Smooth muscle cell (in vitro differentiated cells): ENCODE results near the gene KAZN. TPM values are rescaled to one million over a fixed set of nuclear protein-coding genes. Genes with fewer than 3 reads are reported as not detected.

Source experiments
- DNase-seq: peaks from one replicate; lab custom pipeline; 2025; ENCODE audit not compliant: unreplicated experiment; lab: John Stamatoyannopoulos, UW
- H2AFZ ChIP-seq: fragments of 200-600 bp; sonication (generic); 2 replicates; pipeline ENCODE4 v1.6.0; 2016; ENCODE audit warnings: antibody characterized with exemption, low read depth, mild to moderate bottlenecking
- H3F3A ChIP-seq: fragments of 200-600 bp; sonication (generic); 2 replicates; pipeline ENCODE4 v1.6.0; 2017; ENCODE audit warnings: antibody characterized with exemption, low read depth
- H3K27ac ChIP-seq: fragments of 200-600 bp; sonication (generic); 2 replicates; pipeline ENCODE4 v1.5.1; 2016; ENCODE audit warnings: low read depth, mild to moderate bottlenecking
- H3K27me3 ChIP-seq: fragments of 200-600 bp; sonication (generic); 2 replicates; pipeline ENCODE4 v1.6.1; 2016; ENCODE audit warnings: low read depth, mild to moderate bottlenecking
- H3K36me3 ChIP-seq: fragments of 200-600 bp; sonication (generic); 2 replicates; pipeline ENCODE4 v1.5.1; 2016; ENCODE audit warnings: low read depth
- H3K4me1 ChIP-seq: fragments of 200-600 bp; sonication (generic); 2 replicates; pipeline ENCODE4 v1.5.1; 2016; ENCODE audit warnings: low read depth
- H3K4me2 ChIP-seq: fragments of 200-600 bp; sonication (generic); 2 replicates; pipeline ENCODE4 v1.6.0; 2016; ENCODE audit warnings: mild to moderate bottlenecking
- H3K4me3 ChIP-seq: fragments of 200-600 bp; sonication (generic); 2 replicates; pipeline ENCODE4 v1.5.1; 2016; ENCODE audit warnings: mild to moderate bottlenecking
- H3K79me2 ChIP-seq: fragments of 200-600 bp; sonication (generic); 2 replicates; pipeline ENCODE4 v1.6.0; 2016; ENCODE audit warnings: low read depth, mild to moderate bottlenecking
- H3K9ac ChIP-seq: fragments of 200-600 bp; sonication (generic); 2 replicates; pipeline ENCODE4 v1.6.0; 2016; ENCODE audit warnings: low read depth
- H3K9me3 ChIP-seq: fragments of 200-600 bp; sonication (generic); replicated peaks from 2 replicates; pipeline ENCODE4 v1.5.1; 2016; ENCODE audit warnings: low read depth
- H4K20me1 ChIP-seq: fragments of 200-600 bp; sonication (generic); 2 replicates; pipeline ENCODE4 v1.6.0; 2016; ENCODE audit warnings: low read depth
- CTCF ChIP-seq: fragments of 200-600 bp; sonication (generic); IDR thresholded peaks from 2 replicates; pipeline ENCODE4 v1.5.1; 2017; ENCODE audit warnings: borderline replicate concordance, mild to moderate bottlenecking, antibody characterized with exemption; ENCODE audit not compliant: insufficient read depth, poor library complexity, severe bottlenecking
- WGBS: methylation state at CpG from one replicate; pipeline ENCODE4 v1.1.7; 2016; ENCODE audit warnings: low lambda C conversion rate; 5-methylcytosine and 5-hydroxymethylcytosine counted together
- polyA plus RNA-seq: library from polyadenylated mRNA; unstranded; fragments of >200 nt; fragmentation: Nextera tagmentation; extraction: Ambion mirVana; gene quantifications from 2 replicates; pipeline ENCODE4 v1.2.1, GENCODE V29; 2016
- total RNA-seq: library from RNA; depleted of rRNA; stranded (reverse); fragments of >200 nt; gene quantifications from 2 replicates; pipeline ENCODE4 v1.2.3, GENCODE V29; 2014

Gene KAZN
- total and polyA plus RNA-seq, 2 experiments from 2014 or later, result 6.3 to 8.2 TPM

GRCh38 chr1:14999441-14999840 is 401.0 kb downstream of the KAZN start:
- no peak for DNase-seq
- Histone ChIP-seq H3F3A (peaks cover 10% of the 10 kb centered on the region), H3K27me3 (no peaks in the 10 kb centered on the region), H3K4me3 (no peak overlapping the region), H2AFZ (no peak overlapping the region), H3K4me2 (no peak overlapping the region), H4K20me1 (peaks cover 5% of the 10 kb centered on the region), H3K9ac (no peak overlapping the region), H3K27ac (no peak overlapping the region), H3K9me3 (no peaks in the 10 kb centered on the region), H3K36me3 (no peaks in the 10 kb centered on the region), H3K4me1 (peaks cover 14% of the 10 kb centered on the region), H3K79me2 (no peaks in the 10 kb centered on the region)
- TF ChIP-seq CTCF, result no peak
- WGBS, result 96% methylated on average over 10 of the region's 10 CpGs

GRCh38 chr1:15000030-15000429 is 401.5 kb downstream of the KAZN start:
- Histone ChIP-seq H2AFZ (no peak overlapping the region), H3F3A (peaks cover 10% of the 10 kb centered on the region), H3K9me3 (no peaks in the 10 kb centered on the region), H3K79me2 (no peaks in the 10 kb centered on the region), H3K4me2 (no peak overlapping the region), H3K9ac (no peak overlapping the region), H4K20me1 (peaks cover 5% of the 10 kb centered on the region), H3K4me1 (peaks cover 14% of the 10 kb centered on the region), H3K27me3 (no peaks in the 10 kb centered on the region), H3K36me3 (no peaks in the 10 kb centered on the region), H3K27ac (no peak overlapping the region), H3K4me3 (no peak overlapping the region)
- TF ChIP-seq CTCF, result no peak
- 97% methylated on average over 4 of the region's 4 CpGs for WGBS
- no peak for DNase-seq

- WGBS, result 84% methylated on average over 9 of the region's 9 CpGs
- peaks cover 5% of the 10 kb centered on the region for H4K20me1 ChIP-seq
- H3F3A ChIP-seq, result peaks cover 9% of the 10 kb centered on the region
- peaks cover 12% of the 10 kb centered on the region for H3K4me1 ChIP-seq
- TF ChIP-seq CTCF, result no peak
- no peak for DNase-seq
- H3K27ac ChIP-seq, result no peak overlapping the region
- H3K9me3 ChIP-seq, result no peaks in the 10 kb centered on the region
- no peak overlapping the region for H2AFZ ChIP-seq
- H3K4me2 ChIP-seq, result no peak overlapping the region
- no peak overlapping the region for H3K4me3 ChIP-seq
- no peaks in the 10 kb centered on the region for H3K36me3 ChIP-seq
- H3K27me3 ChIP-seq, result no peaks in the 10 kb centered on the region
- H3K79me2 ChIP-seq, result no peaks in the 10 kb centered on the region
- no peak overlapping the region for H3K9ac ChIP-seq
These were observed 402.2 kb downstream of the KAZN start for GRCh38 chr1:15000671-15001070.

- TF ChIP-seq CTCF, result no peak
- WGBS, result 85% methylated on average over 11 of the region's 12 CpGs
- H3K79me2 ChIP-seq, result no peaks in the 10 kb centered on the region
These were observed 402.9 kb downstream of the KAZN start for GRCh38 chr1:15001317-15001915.

More at GRCh38 chr1:15001317-15001915, 402.9 kb downstream of the KAZN start:
- Histone ChIP-seq H3K27me3 (no peaks in the 10 kb centered on the region), H3K27ac (no peak overlapping the region), H3K4me1 (peaks cover 6% of the 10 kb centered on the region), H3K36me3 (no peaks in the 10 kb centered on the region), H3K9me3 (no peaks in the 10 kb centered on the region), H3K9ac (no peak overlapping the region), H2AFZ (no peak overlapping the region), H4K20me1 (peaks cover 5% of the 10 kb centered on the region), H3K4me2 (no peak overlapping the region), H3K4me3 (no peak overlapping the region), H3F3A (peaks cover 7% of the 10 kb centered on the region)
- DNase-seq, result no peak
